Retina (tissue), 1 donor: ENCODE measurements around the gene PRSS21.

ENCODE experiments used
- DNase-seq: peaks from one replicate; pipeline ENCODE4 v3.0.0-alpha.2; 2016

Gene PRSS21

GRCh38 chr16:2816751-2817339 is at the start of gene PRSS21:
PRSS21 (plus strand) TSS chr16:2817237; CDS start chr16:2817269, 32 bp downstream.
- no peak for DNase-seq

GRCh38 chr16:2767891-2768290 is 49.1 kb upstream of the PRSS21 start:
- DNase-seq = no peak

GRCh38 chr16:2768403-2769089 is 48.5 kb upstream of the PRSS21 start:
- DNase-seq = no peak

- no peak for DNase-seq
Measured at GRCh38 chr16:2769100-2769529, 47.9 kb upstream of the PRSS21 start.

GRCh38 chr16:2769675-2770056 is 47.4 kb upstream of the PRSS21 start:
- DNase-seq = no peak

GRCh38 chr16:2770057-2770951 is 46.7 kb upstream of the PRSS21 start:
- no peak for DNase-seq

- DNase-seq = no peak
Measured at GRCh38 chr16:2771496-2772402, 45.3 kb upstream of the PRSS21 start.

GRCh38 chr16:2773188-2773968 is 43.7 kb upstream of the PRSS21 start:
- DNase-seq = no peak

GRCh38 chr16:2774161-2774891 is 42.7 kb upstream of the PRSS21 start:
- no peak for DNase-seq

GRCh38 chr16:2775131-2775716 is 41.8 kb upstream of the PRSS21 start:
- no peak for DNase-seq

- DNase-seq = no peak
Measured at GRCh38 chr16:2775765-2776499, 41.1 kb upstream of the PRSS21 start.

- DNase-seq = peak; percentile 68
Measured at GRCh38 chr16:2776500-2777139, 40.4 kb upstream of the PRSS21 start.

- DNase-seq = peak; percentile 97
Measured at GRCh38 chr16:2777231-2777902, 39.7 kb upstream of the PRSS21 start, which contains the start of gene ELOB. ELOB (minus strand) TSS chr16:2777280; CDS start chr16:2777239, 41 bp downstream.

- no peak for DNase-seq
Measured at GRCh38 chr16:2777903-2778629, 39.0 kb upstream of the PRSS21 start.

GRCh38 chr16:2778630-2778958 is 38.4 kb upstream of the PRSS21 start:
- no peak for DNase-seq

- DNase-seq = no peak
Measured at GRCh38 chr16:2779151-2779920, 37.7 kb upstream of the PRSS21 start.
